HepG2 (cell line): ENCODE data around the gene FBXO30. TPM values are rescaled to one million over a fixed set of nuclear protein-coding genes. Genes with fewer than 3 reads are reported as not detected.

Experiments used
- ARNT ChIP-seq: fragments of 450-650 bp; IDR thresholded peaks from 2 replicates; pipeline ENCODE4 v1.6.1; 2017
- ATF5 ChIP-seq: sonication (generic); formaldehyde crosslinking; IDR thresholded peaks from 2 replicates; pipeline ENCODE4 v1.4.0; 2020; ENCODE audit warnings: mild to moderate bottlenecking, low read depth, missing genetic modification reagents
- CBX1 ChIP-seq: IDR thresholded peaks from one replicate; pipeline ENCODE4 v1.6.1; 2016; ENCODE audit warnings: antibody characterized with exemption, low read depth
- CCDC6 ChIP-seq: sonication (generic); formaldehyde crosslinking; IDR thresholded peaks from 2 replicates; pipeline ENCODE4 v1.8.1; 2022; ENCODE audit warnings: mild to moderate bottlenecking, missing genetic modification reagents, moderate library complexity
- CREB3 ChIP-seq: sonication (generic); formaldehyde crosslinking; IDR thresholded peaks from 2 replicates; pipeline ENCODE4 v1.5.0; 2020; ENCODE audit warnings: missing genetic modification reagents
- DMAP1 ChIP-seq: IDR thresholded peaks from 2 replicates; pipeline ENCODE4 v1.6.1; 2016
- EEA1 ChIP-seq: sonication (generic); formaldehyde crosslinking; IDR thresholded peaks from 2 replicates; pipeline ENCODE4 v1.5.1; 2020; ENCODE audit warnings: mild to moderate bottlenecking, missing genetic modification reagents, borderline replicate concordance
- HDAC1 ChIP-seq: sonication (generic); formaldehyde crosslinking; IDR thresholded peaks from 2 replicates; pipeline ENCODE4 v1.5.1; 2020; ENCODE audit warnings: mild to moderate bottlenecking, missing genetic modification reagents
- HDAC2 ChIP-seq: sonication (generic); formaldehyde crosslinking; IDR thresholded peaks from 2 replicates; pipeline ENCODE4 v1.4.0; 2020; ENCODE audit warnings: missing genetic modification reagents
- MAZ ChIP-seq, 2 experiments: sonication (generic) in 1 of 2; formaldehyde crosslinking in 1 of 2; IDR thresholded peaks; 2 replicates each; pipeline versions ENCODE4 v1.5.0 to v1.6.1; 2012 to 2020; ENCODE audit warnings: low read depth in 2 of 2, mild to moderate bottlenecking in 2 of 2, borderline replicate concordance in 1 of 2, improper control_type of control experiment in 1 of 2, low read length in 1 of 2, missing genetic modification reagents in 1 of 2, moderate library complexity in 1 of 2
- MED13 ChIP-seq: sonication (generic); formaldehyde crosslinking; IDR thresholded peaks from 2 replicates; pipeline ENCODE4 v1.5.0; 2020; ENCODE audit warnings: missing genetic modification reagents
- PLSCR1 ChIP-seq: sonication (generic); formaldehyde crosslinking; IDR thresholded peaks from 2 replicates; pipeline ENCODE4 v1.5.0; 2020; ENCODE audit warnings: missing genetic modification reagents, mild to moderate bottlenecking, borderline replicate concordance
- POGK ChIP-seq: sonication (generic); formaldehyde crosslinking; conservative IDR thresholded peaks from 2 replicates; pipeline ENCODE4 v1.8.0; 2022; ENCODE audit warnings: mild to moderate bottlenecking, moderate library complexity, missing genetic modification reagents
- POLR2A ChIP-seq, 2 experiments: IDR thresholded peaks; 2 replicates each; pipeline ENCODE4 v1.6.1; 2011; ENCODE audit warnings: low read depth in 2 of 2, low read length in 2 of 2, mild to moderate bottlenecking in 1 of 2, moderate library complexity in 1 of 2; ENCODE audit not compliant: insufficient read depth in 1 of 2
- RARG ChIP-seq: sonication (generic); formaldehyde crosslinking; IDR thresholded peaks from 2 replicates; pipeline ENCODE4 v1.4.0; 2020; ENCODE audit warnings: low read depth, mild to moderate bottlenecking, missing genetic modification reagents
- RFX3 ChIP-seq: IDR thresholded peaks from 2 replicates; pipeline ENCODE4 v1.6.1; 2016; ENCODE audit warnings: missing biosample characterization, missing genetic modification reagents
- SATB2 ChIP-seq: sonication (generic); formaldehyde crosslinking; IDR thresholded peaks from 2 replicates; pipeline ENCODE4 v1.5.0; 2020; ENCODE audit warnings: missing genetic modification reagents
- SIX1 ChIP-seq: sonication (generic); formaldehyde crosslinking; IDR thresholded peaks from 2 replicates; pipeline ENCODE4 v1.4.0; 2020; ENCODE audit warnings: missing genetic modification reagents, borderline replicate concordance
- SMARCC2 ChIP-seq: fragments of 450-650 bp; IDR thresholded peaks from 2 replicates; pipeline ENCODE4 v1.6.1; 2017; ENCODE audit warnings: antibody characterized with exemption, mild to moderate bottlenecking
- SMC3 ChIP-seq: IDR thresholded peaks from 2 replicates; pipeline ENCODE4 v1.6.1; 2011; ENCODE audit warnings: low read length, improper control_type of control experiment
- YEATS4 ChIP-seq: sonication (generic); formaldehyde crosslinking; IDR thresholded peaks from 2 replicates; pipeline ENCODE4 v1.4.0; 2020; ENCODE audit warnings: missing genetic modification reagents, borderline replicate concordance
- ZFP37 ChIP-seq: sonication (generic); formaldehyde crosslinking; IDR thresholded peaks from 2 replicates; pipeline ENCODE4 v1.4.0; 2020; ENCODE audit warnings: missing genetic modification reagents, borderline replicate concordance
- ZFP90 ChIP-seq: sonication (generic); formaldehyde crosslinking; IDR thresholded peaks from 2 replicates; pipeline ENCODE4 v1.8.0; 2022; ENCODE audit warnings: missing genetic modification reagents, mild to moderate bottlenecking, inconsistent platforms, borderline replicate concordance
- ZNF432 ChIP-seq: sonication (generic); formaldehyde crosslinking; IDR thresholded peaks from 2 replicates; pipeline ENCODE4 v1.5.0; 2020; ENCODE audit warnings: missing genetic modification reagents, mild to moderate bottlenecking, borderline replicate concordance
- ZNF547 ChIP-seq: sonication (generic); formaldehyde crosslinking; IDR thresholded peaks from 2 replicates; pipeline ENCODE4 v1.5.1; 2020; ENCODE audit warnings: mild to moderate bottlenecking, missing genetic modification reagents
- ZNF713 ChIP-seq: sonication (generic); formaldehyde crosslinking; IDR thresholded peaks from 2 replicates; pipeline ENCODE4 v1.4.0; 2020; ENCODE audit warnings: mild to moderate bottlenecking, missing genetic modification reagents
- ZNF878 ChIP-seq: sonication (generic); formaldehyde crosslinking; IDR thresholded peaks from 2 replicates; pipeline ENCODE4 v1.8.1; 2023; ENCODE audit warnings: mild to moderate bottlenecking, missing genetic modification reagents, moderate library complexity
- polyA plus RNA-seq, 8 experiments: library from polyadenylated mRNA; depleted of rRNA in 3 of 8; stranded (reverse) in 7 of 8; unstranded in 1 of 8; fragments of >200 nt; fragmentation: Illumina TruSeq in 4 of 8; extraction: Trizol in 4 of 8; gene quantifications; 2 replicates each; pipeline versions ENCODE4 v1.2.1 to v1.2.3, GENCODE V29; 2011 to 2016; ENCODE audit warnings: low read depth in 4 of 8, missing spikeins in 1 of 8, mixed read lengths in 1 of 8; ENCODE audit not compliant: insufficient read depth in 1 of 8
- total RNA-seq, 5 experiments: library from RNA; depleted of rRNA; stranded (reverse); fragments of >200 nt; fragmentation: Illumina TruSeq; extraction: Trizol; gene quantifications; 2 replicates each; pipeline ENCODE4 v1.2.3, GENCODE V29; 2016; ENCODE audit warnings: low read depth in 1 of 5

The FBXO30 gene
- total and polyA plus RNA-seq, 2 of the 13 experiments (the other 11 are each of a cell fraction or from before 2014, with no cell fraction given): 3.2 to 7.1 TPM

- TF ChIP-seq ATF5 (CRISPR knock-in tag) (peak; percentile 57; the same call in 1 of the 2 replicates), CBX1 (no peak), HDAC2 (CRISPR knock-in tag) (peak; percentile 75), DMAP1 (CRISPR knock-in tag) (peak; percentile 53), ZFP37 (CRISPR knock-in tag) (no peak), ZNF432 (no peak), EEA1 (CRISPR knock-in tag) (peak; percentile 82), POLR2A (IDR thresholded peaks at IDR 0.05; ENCODE audit: insufficient read depth in 1 of 2, low read depth in 2 of 2, low read length in 2 of 2) (peak; percentile 84 to 89), ZFP90 (CRISPR knock-in tag) (peak; percentile 82), RFX3 (CRISPR knock-in tag) (0 out of 2 replicates have a peak, but pooled peaks have one; percentile 23), CREB3 (CRISPR knock-in tag) (peak; percentile 77; the same call in 1 of the 2 replicates), RARG (CRISPR knock-in tag) (peak; percentile 92), HDAC1 (CRISPR knock-in tag) (peak; percentile 59), SMC3 (no peak), POGK (peak; percentile 80), ZNF547 (peak; percentile 68; the same call in 1 of the 2 replicates), ZNF713 (CRISPR knock-in tag) (peak; percentile 28; the same call in 1 of the 2 replicates), CCDC6 (CRISPR knock-in tag) (peak; percentile 78; the same call in 1 of the 2 replicates), MED13 (CRISPR knock-in tag) (no peak), ARNT (no peak), ZNF878 (no peak), SIX1 (CRISPR knock-in tag) (no peak), SATB2 (peak; percentile 39; the same call in 1 of the 2 replicates), SMARCC2 (no peak), MAZ (IDR thresholded peaks at IDR 0.05; ENCODE audit: borderline replicate concordance, low read depth, low read length) (peak; percentile 71; the same call in 1 of the 2 replicates), MAZ (CRISPR knock-in tag; IDR thresholded peaks at IDR 0.05; ENCODE audit: low read depth) (peak; percentile 91), YEATS4 (CRISPR knock-in tag) (peak; percentile 85), PLSCR1 (no peak)
Observed at GRCh38 chr6:145814501-145815308, at the start of gene FBXO30 (continued).
